ENCODE results near the gene OR6B1.
"Not testable (repeated sequence)": the region's sequence is repeated elsewhere in the genome, so short reads cannot be mapped to it uniquely, and the experiment has no call there.

The OR6B1 gene

DNA sequence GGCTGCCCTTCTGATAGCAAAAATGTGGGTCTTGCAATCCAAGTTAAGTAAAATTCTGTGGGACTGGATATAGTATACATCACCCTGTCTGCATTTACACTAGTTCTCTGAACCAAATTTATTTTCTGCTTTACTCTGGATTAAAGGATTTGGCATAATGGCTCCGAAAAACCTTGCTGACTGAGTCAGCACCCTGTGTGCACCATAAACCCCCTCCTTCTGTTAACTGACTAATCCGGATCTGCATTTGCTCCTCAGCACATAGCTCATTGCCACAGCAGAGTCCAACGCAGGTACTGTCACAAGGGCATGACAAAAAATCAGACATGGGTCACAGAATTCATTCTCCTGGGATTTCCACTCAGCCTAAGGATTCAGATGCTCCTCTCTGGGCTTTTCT is 50.0 kb downstream of the OR6B1 start:
- no peak for DNase-seq

DNA sequence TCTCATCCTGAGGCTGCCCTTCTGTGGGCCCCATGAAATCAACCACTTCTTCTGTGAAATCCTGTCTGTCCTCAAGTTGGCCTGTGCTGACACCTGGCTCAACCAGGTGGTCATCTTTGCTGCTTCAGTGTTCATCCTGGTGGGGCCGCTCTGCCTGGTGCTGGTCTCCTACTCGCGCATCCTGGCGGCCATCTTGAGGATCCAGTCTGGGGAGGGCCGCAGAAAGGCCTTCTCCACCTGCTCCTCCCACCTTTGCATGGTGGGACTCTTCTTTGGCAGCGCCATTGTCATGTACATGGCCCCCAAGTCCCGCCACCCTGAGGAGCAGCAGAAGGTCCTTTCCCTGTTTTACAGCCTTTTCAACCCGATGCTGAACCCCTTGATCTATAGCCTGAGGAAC is 50.8 kb downstream of the OR6B1 start:
- DNase-seq, result not testable (repeated sequence)

DNA sequence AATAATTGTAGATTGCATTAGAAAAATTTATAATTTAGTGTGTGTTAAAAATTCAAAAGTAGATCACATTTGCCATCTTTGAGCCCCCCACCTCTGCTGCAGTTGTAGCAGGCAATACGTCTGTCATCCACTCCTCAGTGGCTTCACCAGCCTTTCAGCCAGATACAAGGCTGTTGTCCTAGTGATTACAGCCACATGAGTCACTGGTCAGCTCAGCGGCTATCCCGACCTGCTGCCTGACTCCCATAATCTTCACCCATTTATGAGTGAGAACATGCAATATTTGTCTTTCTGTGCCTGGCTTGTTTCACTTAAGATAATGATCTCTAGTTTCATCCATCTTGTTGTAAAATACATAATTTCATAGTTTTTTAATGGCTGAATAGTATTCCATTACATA is 57.8 kb downstream of the OR6B1 start:
- no peak for DNase-seq

Data from SHP77 (cell line).